Activated naive CD4-positive, alpha-beta T cell treated with anti-CD3 and anti-CD28 coated beads, Interleukin-2, amount 50 U/mL, for 16 hours (primary cell): ENCODE results near the gene PTTG1.
A peak's percentile ranks its signal among the peaks of the same experiment; 100 is the strongest.

ENCODE experiments used
- DNase-seq: peaks from one replicate; pipeline ENCODE4 v3.0.0-alpha.2; 2020

Gene PTTG1

GRCh38 chr5:160456480-160457177 lies 35.0 kb downstream of the PTTG1 start:
- DNase-seq = no peak

- DNase-seq = no peak
These were observed 35.6 kb downstream of the PTTG1 start for GRCh38 chr5:160457252-160457651.

- no peak for DNase-seq
These were observed 37.4 kb downstream of the PTTG1 start for GRCh38 chr5:160458806-160459800.

GRCh38 chr5:160460377-160461049 lies 38.9 kb downstream of the PTTG1 start:
- DNase-seq = no peak

- DNase-seq = no peak
These were observed 39.7 kb downstream of the PTTG1 start for GRCh38 chr5:160461378-160461777.

GRCh38 chr5:160462167-160462566 lies 40.5 kb downstream of the PTTG1 start:
- DNase-seq = no peak

GRCh38 chr5:160463227-160463626 lies 41.6 kb downstream of the PTTG1 start:
- DNase-seq = no peak

- no peak for DNase-seq
These were observed 42.2 kb downstream of the PTTG1 start for GRCh38 chr5:160463740-160464465.

GRCh38 chr5:160464466-160464797 lies 42.8 kb downstream of the PTTG1 start:
- no peak for DNase-seq

GRCh38 chr5:160466116-160466515 lies 44.5 kb downstream of the PTTG1 start:
- no peak for DNase-seq

- no peak for DNase-seq
These were observed 45.4 kb downstream of the PTTG1 start for GRCh38 chr5:160466889-160467554.

- peak; percentile 58 for DNase-seq
These were observed 46.1 kb downstream of the PTTG1 start for GRCh38 chr5:160467555-160468362.

GRCh38 chr5:160468363-160468975 lies 46.8 kb downstream of the PTTG1 start:
- no peak for DNase-seq

GRCh38 chr5:160469156-160470144 lies 47.8 kb downstream of the PTTG1 start:
- no peak for DNase-seq

- no peak for DNase-seq
These were observed 49.0 kb downstream of the PTTG1 start for GRCh38 chr5:160470437-160471361.

GRCh38 chr5:160471761-160472160 lies 50.1 kb downstream of the PTTG1 start:
- no peak for DNase-seq

- DNase-seq = no peak
These were observed 50.8 kb downstream of the PTTG1 start for GRCh38 chr5:160472482-160472881.

- DNase-seq = no peak
These were observed 52.0 kb downstream of the PTTG1 start for GRCh38 chr5:160473681-160474080.
